Chondrocyte (in vitro differentiated cells): ENCODE results near the gene C17orf114. TPM values are rescaled to one million over a fixed set of nuclear protein-coding genes. Genes with fewer than 3 reads are reported as not detected.

ENCODE experiments used
- DNase-seq: peaks from one replicate; pipeline ENCODE4 v3.0.0; 2021; ENCODE audit warnings: mixed read lengths, low spot score
- H3K27ac Mint-ChIP-seq: one replicate; pipeline ENCODE4 v1.8.0; 2021; ENCODE audit warnings: mild to moderate bottlenecking, moderate library complexity, mixed read lengths; ENCODE audit not compliant: unreplicated experiment
- H3K27me3 Mint-ChIP-seq: 2 replicates; pipeline ENCODE4 v1.8.0; 2021; ENCODE audit warnings: low read depth, mixed read lengths
- H3K36me3 Mint-ChIP-seq: 2 replicates; pipeline ENCODE4 v1.8.0; 2021; ENCODE audit warnings: low read depth, mixed read lengths
- H3K4me1 Mint-ChIP-seq: 2 replicates; pipeline ENCODE4 v1.8.0; 2021; ENCODE audit warnings: low read depth, mild to moderate bottlenecking, mixed read lengths
- H3K4me3 Mint-ChIP-seq: one replicate; pipeline ENCODE4 v1.8.0; 2021; ENCODE audit warnings: mild to moderate bottlenecking, moderate library complexity, mixed read lengths; ENCODE audit not compliant: unreplicated experiment
- H3K9me3 Mint-ChIP-seq: 2 replicates; pipeline ENCODE4 v1.8.0; 2021; ENCODE audit warnings: low read depth, mixed read lengths
- CTCF ChIP-seq: fragments of 200-600 bp; sonication (generic); IDR thresholded peaks from 2 replicates; pipeline ENCODE4 v1.5.0; 2021; ENCODE audit warnings: antibody characterized with exemption, mild to moderate bottlenecking, moderate library complexity
- total RNA-seq: library from RNA; stranded (reverse); gene quantifications from 3 replicates; pipeline ENCODE4 v1.2.1, GENCODE V29; 2021

Gene C17orf114

GRCh38 chr17:4751932-4752331 lies 50.2 kb downstream of the C17orf114 start:
- H3K27me3 Mint-ChIP-seq = peaks cover 43% of the 10 kb centered on the region
- no peak for DNase-seq
- H3K4me3 Mint-ChIP-seq = no peak overlapping the region
- TF ChIP-seq CTCF = no peak
- H3K27ac Mint-ChIP-seq = no peak overlapping the region
- H3K4me1 Mint-ChIP-seq = no peaks in the 10 kb centered on the region
- no peaks in the 10 kb centered on the region for H3K9me3 Mint-ChIP-seq
- H3K36me3 Mint-ChIP-seq = peaks cover 2% of the 10 kb centered on the region

Other genes with a start within 250 kb of the C17orf114 start
- gene MYBBP1A, start 246.9 kb downstream of the C17orf114 start, total RNA-seq = 33.6 to 58.2 TPM (median 36.4 TPM) in 3 replicates
- gene GGT6, start 241.8 kb downstream of the C17orf114 start, total RNA-seq = not detected in 3 replicates
- gene SMTNL2, start 217.8 kb downstream of the C17orf114 start, total RNA-seq = 0.32 to 0.36 TPM in 2 of 3 replicates, not detected in the other
- 0.15 TPM in 1 of 3 replicates, not detected in the others for gene ALOX15, start 160.7 kb downstream of the C17orf114 start, total RNA-seq
- gene PELP1, start 98.2 kb downstream of the C17orf114 start, total RNA-seq = 44.1 to 56.2 TPM (median 48.2 TPM) in 3 replicates
- 7.1 to 11.8 TPM (median 7.2 TPM) in 3 replicates for gene ARRB2, start 91.7 kb downstream of the C17orf114 start, total RNA-seq
- gene MED11, start 70.9 kb downstream of the C17orf114 start, total RNA-seq = 14.6 to 21.3 TPM (median 16.9 TPM) in 3 replicates
- gene ZMYND15, start 62.5 kb downstream of the C17orf114 start, total RNA-seq = 0.23 to 0.48 TPM (median 0.45 TPM) in 3 replicates
- gene CXCL16, start 62.4 kb downstream of the C17orf114 start, total RNA-seq = 4.7 to 8.0 TPM (median 5.4 TPM) in 3 replicates
- not detected in 3 replicates for gene TM4SF5, start 30.4 kb downstream of the C17orf114 start, total RNA-seq
- 0.82 to 2.4 TPM (median 1.2 TPM) in 3 replicates for gene VMO1, start 16.0 kb downstream of the C17orf114 start, total RNA-seq
- not detected in 3 replicates for gene GLTPD2, start 13.4 kb downstream of the C17orf114 start, total RNA-seq
- gene PSMB6, start 6.2 kb downstream of the C17orf114 start, total RNA-seq = 110 to 146 TPM (median 113 TPM) in 3 replicates
- gene PLD2, start 4.8 kb upstream of the C17orf114 start, total RNA-seq = 30.3 to 35.3 TPM (median 32.1 TPM) in 3 replicates
- 89.1 to 93.0 TPM (median 90.6 TPM) in 3 replicates for gene MINK1, start 31.0 kb upstream of the C17orf114 start, total RNA-seq
- 1.5 to 1.8 TPM (median 1.6 TPM) in 3 replicates for gene C17orf107, start 97.2 kb upstream of the C17orf114 start, total RNA-seq
- 0.22 to 0.35 TPM in 2 of 3 replicates, not detected in the other for gene CHRNE, start 100.8 kb upstream of the C17orf114 start, total RNA-seq
- gene GP1BA, start 129.9 kb upstream of the C17orf114 start, total RNA-seq = not detected in 3 replicates
- gene SLC25A11, start 137.7 kb upstream of the C17orf114 start, total RNA-seq = 44.0 to 62.4 TPM (median 46.6 TPM) in 3 replicates
- 69.7 to 95.8 TPM (median 74.5 TPM) in 3 replicates for gene RNF167, start 137.9 kb upstream of the C17orf114 start, total RNA-seq
- 512 to 784 TPM (median 766 TPM) in 3 replicates for gene PFN1, start 146.2 kb upstream of the C17orf114 start, total RNA-seq
- gene ENO3, start 148.8 kb upstream of the C17orf114 start, total RNA-seq = 7.0 to 9.8 TPM (median 7.4 TPM) in 3 replicates
- 73.0 to 87.3 TPM (median 79.4 TPM) in 3 replicates for gene SPAG7, start 165.5 kb upstream of the C17orf114 start, total RNA-seq
- 47.4 to 97.8 TPM (median 90.2 TPM) in 3 replicates for gene CAMTA2, start 185.3 kb upstream of the C17orf114 start, total RNA-seq
- 0.74 to 1.5 TPM (median 0.85 TPM) in 3 replicates for gene INCA1, start 195.2 kb upstream of the C17orf114 start, total RNA-seq
- gene KIF1C, start 195.6 kb upstream of the C17orf114 start, total RNA-seq = 141 to 193 TPM (median 174 TPM) in 3 replicates
- gene SLC52A1, start 233.1 kb upstream of the C17orf114 start, total RNA-seq = not detected in 3 replicates